Mucosa of descending colon (tissue), 3 donors: ENCODE data around the gene CYP46A1. TPM values are rescaled to one million over a fixed set of nuclear protein-coding genes. Genes with fewer than 3 reads are reported as not detected.

Experiments used
- ATAC-seq: fragments of 200-7000 bp; cut with Tn5 transposase; one replicate; pipeline ENCODE4 v1.9.1; 2020; ENCODE audit warnings: mild to moderate bottlenecking, moderate library complexity
- DNase-seq, 3 donors: peaks; one replicate each; pipeline ENCODE4 v3.0.0-alpha.2; 2020
- H3K36me3 ChIP-seq: fragments of 200-600 bp; one replicate; pipeline ENCODE4 v1.8.0; 2021; ENCODE audit warnings: low read depth, mild to moderate bottlenecking
- H3K4me1 ChIP-seq: fragments of 200-600 bp; one replicate; pipeline ENCODE4 v1.8.0; 2021; ENCODE audit warnings: low read depth, mild to moderate bottlenecking
- H3K4me3 ChIP-seq: fragments of 200-600 bp; one replicate; pipeline ENCODE4 v1.8.0; 2021; ENCODE audit warnings: mild to moderate bottlenecking
- H3K9me3 ChIP-seq: fragments of 200-600 bp; one replicate; pipeline ENCODE4 v1.8.0; 2021; ENCODE audit warnings: mild to moderate bottlenecking
- CTCF ChIP-seq: fragments of 200-600 bp; IDR thresholded peaks from one replicate; pipeline ENCODE4 v1.8.0; 2022; ENCODE audit warnings: antibody characterized with exemption, mild to moderate bottlenecking
- intact Hi-C, 2 donors: fragments of 100-400 bp; cut with DNase I in 1 of 2; cut with micrococcal nuclease in 1 of 2; formaldehyde crosslinking; loops; one replicate each; pipeline versions ENCODE4 v1.11.0 to v1.11.1; 2022; cut with DNase I, micrococcal nuclease
- total RNA-seq, 3 donors: library from RNA; stranded (reverse); fragmentation: NEBNext Ultra II Directional in 2 of 3; extraction: Animal tissue kit (Norgen Biotek cat#: 25700) in 2 of 3; gene quantifications; one replicate each; pipeline versions ENCODE4 v1.2.1 to v1.2.4, GENCODE V29; 2021 to 2023
- donor health status: DM: no; HTN: no; CAD: no; lungs with moderate emphysema.
- donor health status: DM: no; HTN: no; CAD: no.
- donor health status: DM: no; HTN: yes; CAD: no.

CYP46A1 gene
- total RNA-seq, 3 donors from 2014 or later, result 0.14 to 1.0 (median 0.22) TPM

- ATAC-seq (no peak), DNase-seq (no peak)
- no peak for TF ChIP-seq CTCF
- Histone ChIP-seq H3K9me3 (no peaks in the 10 kb centered on the region), H3K36me3 (no peaks in the 10 kb centered on the region), H3K4me1 (peaks cover 4% of the 10 kb centered on the region), H3K4me3 (no peak overlapping the region)
- intact Hi-C loops, result no loop called here
Observed at GRCh38 chr14:99747167-99747566, 63.1 kb downstream of the CYP46A1 start.

GRCh38 chr14:99747582-99748330 lies 63.7 kb downstream of the CYP46A1 start:
- no peak for ATAC-seq

GRCh38 chr14:99748529-99748928 lies 64.4 kb downstream of the CYP46A1 start:
- Histone ChIP-seq H3K36me3 (no peaks in the 10 kb centered on the region), H3K4me3 (no peak overlapping the region), H3K9me3 (no peaks in the 10 kb centered on the region), H3K4me1 (peaks cover 7% of the 10 kb centered on the region)
- intact Hi-C loops, result no loop called here
- ATAC-seq, result no peak
- no peak for TF ChIP-seq CTCF
- DNase-seq, result no peak

More at GRCh38 chr14:99747582-99748330, 63.7 kb downstream of the CYP46A1 start:
- Histone ChIP-seq H3K4me3 (no peak overlapping the region), H3K9me3 (no peaks in the 10 kb centered on the region), H3K4me1 (peaks cover 7% of the 10 kb centered on the region), H3K36me3 (no peaks in the 10 kb centered on the region)
- peak in 1 of 3 donors; percentile 47 for DNase-seq
- intact Hi-C loops, result no loop called here
- TF ChIP-seq CTCF, result no peak

- TF ChIP-seq CTCF, result no peak
- no peak for DNase-seq
- H3K4me3 ChIP-seq, result no peak overlapping the region
- H3K9me3 ChIP-seq, result no peaks in the 10 kb centered on the region
- H3K4me1 ChIP-seq, result peaks cover 7% of the 10 kb centered on the region
- intact Hi-C loops, result no loop called here
- no peak for ATAC-seq
- H3K36me3 ChIP-seq, result no peaks in the 10 kb centered on the region
Observed at GRCh38 chr14:99749142-99749541, 65.0 kb downstream of the CYP46A1 start.

- Histone ChIP-seq H3K36me3 (no peaks in the 10 kb centered on the region), H3K4me3 (no peak overlapping the region), H3K9me3 (no peaks in the 10 kb centered on the region), H3K4me1 (peaks cover 7% of the 10 kb centered on the region)
- intact Hi-C loops, result no loop called here
- peak in 1 of 3 donors; percentile 49 for DNase-seq
- ATAC-seq, result no peak
- TF ChIP-seq CTCF, result no peak
Observed at GRCh38 chr14:99749763-99750715, 65.9 kb downstream of the CYP46A1 start.
